Measurements from ENCODE around the gene C20orf96.
"Not testable (repeated sequence)": the region's sequence is repeated elsewhere in the genome, so short reads cannot be mapped to it uniquely, and the experiment has no call there.

Gene C20orf96

DNA sequence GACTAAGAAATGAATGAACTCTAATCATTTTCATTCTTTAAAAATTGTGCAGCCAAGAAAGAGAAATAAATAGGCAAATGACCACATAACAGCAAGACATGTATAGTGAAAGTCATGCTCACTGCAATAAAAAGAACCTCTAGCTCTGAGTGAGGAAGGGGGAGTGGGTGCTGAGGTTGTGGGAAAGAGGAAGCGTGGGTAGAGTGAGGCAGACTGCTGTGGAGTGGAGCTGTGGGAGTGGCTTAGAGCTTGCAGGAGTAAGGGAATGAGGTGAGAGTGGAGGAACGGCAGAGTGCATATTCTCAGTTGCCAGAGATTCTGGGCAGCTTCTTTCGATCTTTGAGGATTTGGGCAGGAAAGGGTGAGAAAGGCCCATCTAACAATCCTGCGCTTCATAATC, 53.1 kb downstream of the C20orf96 start:
- DNase-seq (ENCODE audit: low read depth in 2 of 2): no peak

DNA sequence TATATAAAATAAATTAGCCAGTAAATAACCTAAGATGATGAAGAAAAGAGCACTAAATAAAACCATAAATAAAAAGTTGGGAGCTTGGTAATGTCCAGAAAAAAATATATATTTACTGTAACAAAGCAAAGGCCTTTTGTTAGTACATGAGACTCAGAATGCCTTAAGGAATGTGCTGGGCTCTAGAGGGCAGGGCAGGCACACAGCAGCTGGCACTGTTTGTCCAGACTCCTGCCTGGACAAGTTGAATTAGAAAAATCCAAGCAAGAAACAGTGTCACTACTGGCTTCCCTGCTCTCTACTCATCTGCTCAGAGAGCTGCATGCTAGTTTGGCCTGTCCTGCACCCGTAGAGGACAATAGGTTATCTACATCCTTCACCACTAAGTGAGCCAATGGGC, 54.7 kb downstream of the C20orf96 start:
- no peak for DNase-seq (ENCODE audit: low read depth in 2 of 2)

DNA sequence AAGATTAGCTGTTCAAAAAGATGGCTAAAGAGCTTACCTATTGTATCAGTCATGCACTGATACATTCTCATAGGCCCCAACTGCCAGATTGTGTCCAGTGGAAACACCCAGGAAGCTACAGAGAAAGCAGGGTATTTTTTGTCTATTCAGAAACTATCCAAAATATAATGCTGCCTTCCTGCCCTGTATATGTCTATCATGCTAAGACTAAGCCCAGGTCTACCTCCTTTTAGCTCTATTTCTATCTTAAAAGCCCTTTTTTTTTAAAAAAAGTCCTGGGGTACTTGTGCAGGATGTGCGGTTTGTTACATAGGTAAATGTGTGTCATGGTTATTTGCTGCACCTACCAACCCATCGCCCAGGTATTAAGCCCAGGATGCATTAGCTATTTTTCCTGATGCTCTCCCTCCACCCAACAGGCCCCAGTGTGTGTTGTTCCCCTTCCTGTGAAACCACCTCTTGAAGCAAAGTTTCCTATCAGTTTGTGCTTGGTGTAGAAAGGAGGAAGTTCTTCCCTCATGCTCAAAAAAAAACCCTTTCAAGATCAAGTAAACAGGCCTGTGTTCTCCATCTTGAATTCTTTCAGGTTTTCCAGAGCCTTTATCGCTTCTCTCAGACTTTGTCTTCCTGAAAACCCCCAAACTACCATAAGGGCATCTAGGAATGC, 63.0 kb downstream of the C20orf96 start:
- DNase-seq (ENCODE audit: low read depth in 2 of 2): no peak

DNA sequence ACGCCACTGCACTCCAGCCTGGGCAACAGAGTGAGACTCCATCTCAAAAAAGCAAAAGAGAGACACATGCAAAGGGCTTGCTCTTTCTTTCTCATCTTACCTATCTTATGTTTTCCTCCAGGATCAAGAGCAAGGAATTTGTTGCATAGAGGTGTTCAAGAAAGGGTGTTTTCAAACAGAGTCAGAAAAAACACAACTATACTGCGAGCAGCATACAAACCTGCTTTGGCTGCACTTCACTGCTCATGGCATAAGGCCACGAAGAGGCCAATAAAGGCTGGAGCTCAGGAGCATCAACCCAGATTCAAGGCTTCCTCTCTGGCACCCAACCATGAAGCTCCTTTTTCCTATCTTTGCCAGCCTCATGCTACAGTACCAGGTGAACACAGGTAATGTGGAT, 63.6 kb downstream of the C20orf96 start, which contains the start of gene DEFB129:
Gene DEFB129, plus strand, starts transcription at position 301 of the 400 bp plus-strand sequence. Its CDS starts 31 bp downstream, at position 332.
- DNase-seq (ENCODE audit: low read depth in 2 of 2): no peak

DNA sequence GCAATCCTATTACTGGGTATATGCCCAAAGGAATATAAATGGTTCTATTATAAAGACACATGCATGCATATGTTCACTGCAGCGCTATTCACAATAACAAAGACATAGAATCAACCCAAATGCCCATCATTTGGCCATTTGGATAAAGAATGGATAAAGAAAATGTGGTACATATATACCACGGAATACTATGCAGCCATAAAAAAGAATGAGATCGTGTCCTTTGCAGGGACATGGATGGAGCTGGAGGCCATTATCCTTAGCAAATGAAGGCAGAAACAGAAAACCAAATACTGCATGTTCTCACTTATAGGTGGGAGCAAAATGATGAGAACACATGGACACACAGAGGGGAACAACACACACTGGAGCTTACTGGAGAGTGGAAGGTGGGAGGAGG, 64.7 kb downstream of the C20orf96 start:
- not testable (repeated sequence) for DNase-seq (ENCODE audit: low read depth in 2 of 2)

GRCh38 chr20:221258-221830, 69.2 kb downstream of the C20orf96 start:
- no peak for DNase-seq (ENCODE audit: low read depth in 2 of 2)

All from stimulated activated CD8-positive, alpha-beta memory T cell treated with anti-CD3 and anti-CD28 coated beads, Interleukin-2, amount 100 ng/mL, for 1 hour (primary cell).